Fibroblast of lung (primary cell): ENCODE results near the gene TCP11L2.

Experiments
- EZH2 ChIP-seq: IDR thresholded peaks from 2 replicates; pipeline ENCODE4 v1.5.1; 2012; ENCODE audit warnings: low read length, control low read depth, mild to moderate bottlenecking; ENCODE audit errors: missing control alignments
- TF ChIP-seq, protein P1 (sequence below), 2 donors: IDR thresholded peaks in 1 of 2; conservative IDR thresholded peaks in 1 of 2; 1 replicate in 1 of 2; 2 replicates in 1 of 2; pipeline ENCODE4 v1.5.1; 2011 to 2012; ENCODE audit warnings: low read length in 2 of 2, control low read depth in 1 of 2, inconsistent platforms in 1 of 2, low read depth in 1 of 2, mild to moderate bottlenecking in 1 of 2

DNA sequence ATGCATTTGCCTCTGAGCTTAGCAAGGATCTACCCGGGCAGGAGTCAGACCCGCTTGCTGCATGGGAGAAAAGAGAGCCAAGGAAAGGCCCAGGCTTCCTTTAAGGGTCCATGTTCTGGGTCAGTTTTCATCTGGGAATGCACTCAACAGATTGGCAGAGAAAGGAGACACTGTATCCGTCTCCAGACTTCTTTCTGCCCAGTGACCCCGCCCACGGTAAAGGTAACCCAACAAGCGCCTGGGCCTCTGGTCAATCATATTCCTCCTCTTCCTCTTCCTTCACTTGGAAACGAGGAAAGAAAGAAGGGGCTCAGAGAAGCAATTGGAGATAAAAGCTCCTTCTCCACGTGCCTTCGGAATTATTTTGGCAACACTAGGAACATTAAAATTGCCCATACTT, 27.1 kb upstream of the TCP11L2 start:
- TF ChIP-seq, protein P1, sequence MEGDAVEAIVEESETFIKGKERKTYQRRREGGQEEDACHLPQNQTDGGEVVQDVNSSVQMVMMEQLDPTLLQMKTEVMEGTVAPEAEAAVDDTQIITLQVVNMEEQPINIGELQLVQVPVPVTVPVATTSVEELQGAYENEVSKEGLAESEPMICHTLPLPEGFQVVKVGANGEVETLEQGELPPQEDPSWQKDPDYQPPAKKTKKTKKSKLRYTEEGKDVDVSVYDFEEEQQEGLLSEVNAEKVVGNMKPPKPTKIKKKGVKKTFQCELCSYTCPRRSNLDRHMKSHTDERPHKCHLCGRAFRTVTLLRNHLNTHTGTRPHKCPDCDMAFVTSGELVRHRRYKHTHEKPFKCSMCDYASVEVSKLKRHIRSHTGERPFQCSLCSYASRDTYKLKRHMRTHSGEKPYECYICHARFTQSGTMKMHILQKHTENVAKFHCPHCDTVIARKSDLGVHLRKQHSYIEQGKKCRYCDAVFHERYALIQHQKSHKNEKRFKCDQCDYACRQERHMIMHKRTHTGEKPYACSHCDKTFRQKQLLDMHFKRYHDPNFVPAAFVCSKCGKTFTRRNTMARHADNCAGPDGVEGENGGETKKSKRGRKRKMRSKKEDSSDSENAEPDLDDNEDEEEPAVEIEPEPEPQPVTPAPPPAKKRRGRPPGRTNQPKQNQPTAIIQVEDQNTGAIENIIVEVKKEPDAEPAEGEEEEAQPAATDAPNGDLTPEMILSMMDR (conservative IDR thresholded peaks at IDR 0.05 in 1 of 2, IDR thresholded peaks at IDR 0.05 in 1 of 2; ENCODE audit: low read depth in 1 of 2, low read length in 2 of 2): no peak
- TF ChIP-seq EZH2: no peak
